ENCODE measurements around the gene SPATA24.
"Not testable (repeated sequence)": the region's sequence is repeated elsewhere in the genome, so short reads cannot be mapped to it uniquely, and the experiment has no call there.

Gene SPATA24

GRCh38 chr5:139403787-139404483, at the start of gene SPATA24:
Gene SPATA24, minus strand, starts transcription at chr5:139404089. Its CDS starts 29 bp downstream, at chr5:139404060.
- peak; percentile 98 for DNase-seq (ENCODE audit: low spot score)

GRCh38 chr5:139451878-139452660, 48.2 kb upstream of the SPATA24 start:
- DNase-seq (ENCODE audit: low spot score), result no peak

- no peak for DNase-seq (ENCODE audit: low spot score)
Measured at GRCh38 chr5:139451176-139451575, 47.3 kb upstream of the SPATA24 start.

- DNase-seq (ENCODE audit: low spot score), result no peak
Measured at GRCh38 chr5:139446956-139447779, 43.3 kb upstream of the SPATA24 start.

- DNase-seq (ENCODE audit: low spot score), result no peak
Measured at GRCh38 chr5:139445325-139446170, 41.7 kb upstream of the SPATA24 start.

- DNase-seq (ENCODE audit: low spot score), result peak; percentile 44
Measured at GRCh38 chr5:139443831-139444453, 40.1 kb upstream of the SPATA24 start.

- not testable (repeated sequence) for DNase-seq (ENCODE audit: low spot score)
Measured at GRCh38 chr5:139440416-139440815, 36.5 kb upstream of the SPATA24 start.

- DNase-seq (ENCODE audit: low spot score), result peak; percentile 89
Measured at GRCh38 chr5:139439013-139439903, 35.4 kb upstream of the SPATA24 start, which contains the start of gene DNAJC18. Gene DNAJC18, minus strand, starts transcription at chr5:139439525. Its CDS starts 80 bp downstream, at chr5:139439445.

GRCh38 chr5:139438707-139439012, 34.8 kb upstream of the SPATA24 start:
- no peak for DNase-seq (ENCODE audit: low spot score)

- no peak for DNase-seq (ENCODE audit: low spot score)
Measured at GRCh38 chr5:139435676-139436075, 31.8 kb upstream of the SPATA24 start.

GRCh38 chr5:139431706-139432105, 27.8 kb upstream of the SPATA24 start:
- no peak for DNase-seq (ENCODE audit: low spot score)

- no peak for DNase-seq (ENCODE audit: low spot score)
Measured at GRCh38 chr5:139430015-139430414, 26.1 kb upstream of the SPATA24 start.

- DNase-seq (ENCODE audit: low spot score), result no peak
Measured at GRCh38 chr5:139426203-139426885, 22.5 kb upstream of the SPATA24 start.

- DNase-seq (ENCODE audit: low spot score), result no peak
Measured at GRCh38 chr5:139425497-139425896, 21.6 kb upstream of the SPATA24 start.

GRCh38 chr5:139422307-139422893, 18.5 kb upstream of the SPATA24 start:
- peak; percentile 78 for DNase-seq (ENCODE audit: low spot score)

GRCh38 chr5:139419226-139420192, 15.6 kb upstream of the SPATA24 start:
- DNase-seq (ENCODE audit: low spot score), result no peak

- DNase-seq (ENCODE audit: low spot score), result no peak
Measured at GRCh38 chr5:139418793-139419192, 14.9 kb upstream of the SPATA24 start.

GRCh38 chr5:139417214-139417613, 13.3 kb upstream of the SPATA24 start:
- no peak for DNase-seq (ENCODE audit: low spot score)
